Measurements from ENCODE around the gene PDSS2. TPM values are rescaled to one million over a fixed set of nuclear protein-coding genes. Genes with fewer than 3 reads are reported as not detected.

The PDSS2 gene
- polyA plus RNA-seq, 1 donor from 2014 or later = 4.6 TPM

DNA sequence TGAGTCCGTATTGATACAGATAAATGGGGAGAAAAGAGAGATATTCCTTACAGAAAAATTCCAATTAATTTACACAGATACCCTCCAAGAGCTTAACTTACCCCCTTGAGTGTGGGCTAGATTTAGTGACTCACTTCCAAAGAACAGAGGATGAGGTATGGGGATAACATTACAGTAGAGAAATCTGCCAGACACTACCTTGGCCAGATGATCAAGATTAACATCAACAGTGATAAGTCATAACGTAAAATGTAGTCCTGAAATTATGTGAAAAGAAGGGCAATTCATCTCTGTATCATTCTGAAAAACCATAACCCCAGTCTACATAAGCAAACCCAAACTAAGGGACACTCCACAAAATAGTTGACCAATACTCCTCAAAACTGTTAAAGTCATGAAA lies 69.3 kb downstream of the PDSS2 start:
- TF ChIP-seq TAF1 (IDR thresholded peaks at IDR 0.05; ENCODE audit: low read depth) (no peak), EP300 (conservative IDR thresholded peaks at IDR 0.05; ENCODE audit: poor library complexity, severe bottlenecking) (no peak), SMC3 (conservative IDR thresholded peaks at IDR 0.05; ENCODE audit: poor library complexity) (no peak), RAD21 (conservative IDR thresholded peaks at IDR 0.05) (no peak), POLR2AphosphoS5 (IDR thresholded peaks at IDR 0.05) (no peak), MXI1 (conservative IDR thresholded peaks at IDR 0.05; ENCODE audit: poor library complexity, severe bottlenecking) (no peak), CTCF (IDR thresholded peaks at IDR 0.05; ENCODE audit: poor library complexity, severe bottlenecking) (no peak), EZH2 (IDR thresholded peaks at IDR 0.05; ENCODE audit: borderline replicate concordance, insufficient read depth, low read length, poor library complexity, severe bottlenecking) (no peak)
- TF ChIP-seq, protein P1, sequence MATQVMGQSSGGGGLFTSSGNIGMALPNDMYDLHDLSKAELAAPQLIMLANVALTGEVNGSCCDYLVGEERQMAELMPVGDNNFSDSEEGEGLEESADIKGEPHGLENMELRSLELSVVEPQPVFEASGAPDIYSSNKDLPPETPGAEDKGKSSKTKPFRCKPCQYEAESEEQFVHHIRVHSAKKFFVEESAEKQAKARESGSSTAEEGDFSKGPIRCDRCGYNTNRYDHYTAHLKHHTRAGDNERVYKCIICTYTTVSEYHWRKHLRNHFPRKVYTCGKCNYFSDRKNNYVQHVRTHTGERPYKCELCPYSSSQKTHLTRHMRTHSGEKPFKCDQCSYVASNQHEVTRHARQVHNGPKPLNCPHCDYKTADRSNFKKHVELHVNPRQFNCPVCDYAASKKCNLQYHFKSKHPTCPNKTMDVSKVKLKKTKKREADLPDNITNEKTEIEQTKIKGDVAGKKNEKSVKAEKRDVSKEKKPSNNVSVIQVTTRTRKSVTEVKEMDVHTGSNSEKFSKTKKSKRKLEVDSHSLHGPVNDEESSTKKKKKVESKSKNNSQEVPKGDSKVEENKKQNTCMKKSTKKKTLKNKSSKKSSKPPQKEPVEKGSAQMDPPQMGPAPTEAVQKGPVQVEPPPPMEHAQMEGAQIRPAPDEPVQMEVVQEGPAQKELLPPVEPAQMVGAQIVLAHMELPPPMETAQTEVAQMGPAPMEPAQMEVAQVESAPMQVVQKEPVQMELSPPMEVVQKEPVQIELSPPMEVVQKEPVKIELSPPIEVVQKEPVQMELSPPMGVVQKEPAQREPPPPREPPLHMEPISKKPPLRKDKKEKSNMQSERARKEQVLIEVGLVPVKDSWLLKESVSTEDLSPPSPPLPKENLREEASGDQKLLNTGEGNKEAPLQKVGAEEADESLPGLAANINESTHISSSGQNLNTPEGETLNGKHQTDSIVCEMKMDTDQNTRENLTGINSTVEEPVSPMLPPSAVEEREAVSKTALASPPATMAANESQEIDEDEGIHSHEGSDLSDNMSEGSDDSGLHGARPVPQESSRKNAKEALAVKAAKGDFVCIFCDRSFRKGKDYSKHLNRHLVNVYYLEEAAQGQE (IDR thresholded peaks at IDR 0.05; ENCODE audit: borderline replicate concordance) = no peak
- Histone ChIP-seq H3K4me3 (ENCODE audit: low read length) (no peak overlapping the region), H3K27me3 (ENCODE audit: insufficient read depth, low read depth, low read length) (no peaks in the 10 kb centered on the region), H3K9me2 (ENCODE audit: insufficient read depth, low read length) (no peaks in the 10 kb centered on the region), H3F3A (ENCODE audit: insufficient read depth, low read length, poor library complexity, severe bottlenecking) (no peaks in the 10 kb centered on the region), H3K79me2 (replicated peaks; ENCODE audit: insufficient read depth, low read length) (no peaks in the 10 kb centered on the region), H3K9me3 (ENCODE audit: low read length) (peaks cover 4% of the 10 kb centered on the region), H4K20me1 (ENCODE audit: insufficient read depth) (no peaks in the 10 kb centered on the region), H3K27ac (ENCODE audit: low read length) (no peak overlapping the region), H3K36me3 (ENCODE audit: insufficient read depth, low read length) (no peaks in the 10 kb centered on the region), H3K4me2 (ENCODE audit: low read length) (no peak overlapping the region), H3K9ac (ENCODE audit: low read length) (no peak overlapping the region), H2AFZ (ENCODE audit: low read depth, low read length) (no peak overlapping the region)

- Histone ChIP-seq H3K36me3 (ENCODE audit: insufficient read depth, low read length) (no peaks in the 10 kb centered on the region), H3K27me3 (ENCODE audit: insufficient read depth, low read depth, low read length) (no peaks in the 10 kb centered on the region), H2AFZ (ENCODE audit: low read depth, low read length) (no peak overlapping the region), H3K9ac (ENCODE audit: low read length) (no peak overlapping the region), H3K27ac (ENCODE audit: low read length) (no peak overlapping the region), H3K9me3 (ENCODE audit: low read length) (no peaks in the 10 kb centered on the region), H3K4me2 (ENCODE audit: low read length) (no peak overlapping the region), H4K20me1 (ENCODE audit: insufficient read depth) (no peaks in the 10 kb centered on the region), H3K79me2 (replicated peaks; ENCODE audit: insufficient read depth, low read length) (no peaks in the 10 kb centered on the region), H3K4me3 (ENCODE audit: low read length) (no peak overlapping the region), H3F3A (ENCODE audit: insufficient read depth, low read length, poor library complexity, severe bottlenecking) (no peaks in the 10 kb centered on the region), H3K9me2 (ENCODE audit: insufficient read depth, low read length) (no peaks in the 10 kb centered on the region)
- TF ChIP-seq TAF1 (IDR thresholded peaks at IDR 0.05; ENCODE audit: low read depth) (no peak), POLR2AphosphoS5 (IDR thresholded peaks at IDR 0.05) (no peak), RAD21 (conservative IDR thresholded peaks at IDR 0.05) (no peak)
These were observed 72.5 kb downstream of the PDSS2 start for GRCh38 chr6:107386904-107387303.

DNA sequence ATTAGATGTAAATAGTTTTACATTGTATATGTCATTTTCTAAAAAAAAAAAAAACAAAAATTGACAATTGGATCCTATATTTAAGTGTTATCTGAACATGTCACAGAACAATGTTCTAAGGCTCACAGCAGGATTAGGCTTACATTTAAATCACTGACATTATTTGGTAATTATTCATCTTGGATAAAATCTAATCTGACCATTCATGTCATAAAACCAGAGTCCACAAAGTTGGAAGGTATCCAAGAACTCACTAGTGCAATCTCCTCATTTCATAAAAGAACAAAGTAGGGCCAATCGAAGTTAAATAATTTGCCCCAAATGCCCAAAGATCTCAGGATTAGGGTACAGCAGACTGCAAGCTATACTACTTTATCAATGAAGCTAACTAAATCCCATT lies 73.0 kb downstream of the PDSS2 start:
- Histone ChIP-seq H3K36me3 (ENCODE audit: insufficient read depth, low read length) (no peaks in the 10 kb centered on the region), H3K79me2 (replicated peaks; ENCODE audit: insufficient read depth, low read length) (no peaks in the 10 kb centered on the region), H3K9ac (ENCODE audit: low read length) (no peak overlapping the region), H2AFZ (ENCODE audit: low read depth, low read length) (no peak overlapping the region), H3K27ac (ENCODE audit: low read length) (no peak overlapping the region), H3K9me2 (ENCODE audit: insufficient read depth, low read length) (no peaks in the 10 kb centered on the region), H3K4me3 (ENCODE audit: low read length) (no peak overlapping the region), H3K9me3 (ENCODE audit: low read length) (no peaks in the 10 kb centered on the region), H3F3A (ENCODE audit: insufficient read depth, low read length, poor library complexity, severe bottlenecking) (no peaks in the 10 kb centered on the region), H4K20me1 (ENCODE audit: insufficient read depth) (no peaks in the 10 kb centered on the region), H3K27me3 (ENCODE audit: insufficient read depth, low read depth, low read length) (no peaks in the 10 kb centered on the region), H3K4me2 (ENCODE audit: low read length) (no peak overlapping the region)
- TF ChIP-seq RAD21 (conservative IDR thresholded peaks at IDR 0.05) (no peak), TAF1 (IDR thresholded peaks at IDR 0.05; ENCODE audit: low read depth) (no peak), MXI1 (conservative IDR thresholded peaks at IDR 0.05; ENCODE audit: poor library complexity, severe bottlenecking) (no peak), SMC3 (conservative IDR thresholded peaks at IDR 0.05; ENCODE audit: poor library complexity) (no peak), EZH2 (IDR thresholded peaks at IDR 0.05; ENCODE audit: borderline replicate concordance, insufficient read depth, low read length, poor library complexity, severe bottlenecking) (no peak), EP300 (conservative IDR thresholded peaks at IDR 0.05; ENCODE audit: poor library complexity, severe bottlenecking) (no peak), POLR2AphosphoS5 (IDR thresholded peaks at IDR 0.05) (no peak), CTCF (IDR thresholded peaks at IDR 0.05; ENCODE audit: poor library complexity, severe bottlenecking) (no peak)
- TF ChIP-seq, protein P1 (IDR thresholded peaks at IDR 0.05; ENCODE audit: borderline replicate concordance) = no peak
